PC-9 (cell line): ENCODE data around the gene RBM39. TPM values are rescaled to one million over a fixed set of nuclear protein-coding genes. Genes with fewer than 3 reads are reported as not detected.
"Not testable (repeated sequence)": the region's sequence is repeated elsewhere in the genome, so short reads cannot be mapped to it uniquely, and the experiment has no call there.

Experiments
- BruUV-seq: library from RNA; stranded (reverse); fragments of 400-500 nt; replicated peaks from 2 replicates; lab custom pipeline; 2021; lab: Mats Ljungman, UMichigan
- CTCF ChIA-PET: fragments of 300-600 bp; sonication (Branson Sonifier 250); formaldehyde crosslinking; loops from one replicate; lab custom pipeline; 2022; ENCODE audit warnings: antibody characterized with exemption; lab: Charles Lee
- POLR2A ChIA-PET: fragments of 300-600 bp; sonication (Branson Sonifier 250); formaldehyde crosslinking; loops from one replicate; lab custom pipeline; 2022; ENCODE audit warnings: antibody characterized with exemption; ENCODE audit not compliant: unreplicated experiment; lab: Charles Lee
- DNase-seq, 2 experiments: peaks; one replicate each; pipeline versions ENCODE4 v3.0.0 to v3.0.0-alpha.2; 2015 to 2022; ENCODE audit warnings: mixed read lengths in 1 of 2
- H2AFZ ChIP-seq: fragments of 200-600 bp; sonication (generic); 2 replicates; pipeline ENCODE4 v1.8.1; 2017; ENCODE audit warnings: antibody characterized with exemption
- H3F3A ChIP-seq: fragments of 200-600 bp; sonication (generic); 2 replicates; pipeline ENCODE4 v1.8.1; 2017; ENCODE audit warnings: antibody characterized with exemption, mild to moderate bottlenecking, low read depth; ENCODE audit not compliant: insufficient read depth
- H3K27ac ChIP-seq: fragments of 200-600 bp; sonication (generic); 2 replicates; pipeline ENCODE4 v1.6.1; 2016; ENCODE audit warnings: mixed run types
- H3K27me3 ChIP-seq: fragments of 200-600 bp; sonication (generic); 2 replicates; pipeline ENCODE4 v1.6.1; 2016; ENCODE audit warnings: low read depth, mixed run types; ENCODE audit not compliant: insufficient read depth
- H3K36me3 ChIP-seq: fragments of 200-600 bp; sonication (generic); 2 replicates; pipeline ENCODE4 v1.6.1; 2016; ENCODE audit warnings: low read depth, mixed run types
- H3K4me1 ChIP-seq: fragments of 200-600 bp; sonication (generic); replicated peaks from 2 replicates; pipeline ENCODE4 v1.6.1; 2016; ENCODE audit warnings: mixed run types; ENCODE audit not compliant: insufficient read depth
- H3K4me2 ChIP-seq: fragments of 200-600 bp; sonication (generic); 2 replicates; pipeline ENCODE4 v1.6.1; 2017; ENCODE audit warnings: mixed run types
- H3K4me3 ChIP-seq: fragments of 200-600 bp; sonication (generic); 2 replicates; pipeline ENCODE4 v1.6.1; 2016; ENCODE audit warnings: mixed run types
- H3K79me2 ChIP-seq: fragments of 200-600 bp; sonication (generic); 2 replicates; pipeline ENCODE4 v1.6.1; 2017; ENCODE audit warnings: low read depth, mixed run types
- H3K9me2 ChIP-seq: fragments of 200-600 bp; sonication (generic); 2 replicates; pipeline ENCODE4 v1.8.1; 2017; ENCODE audit warnings: mild to moderate bottlenecking; ENCODE audit not compliant: insufficient read depth
- H3K9me3 ChIP-seq: fragments of 200-600 bp; sonication (generic); 2 replicates; pipeline ENCODE4 v1.8.1; 2016; ENCODE audit warnings: low read depth; ENCODE audit not compliant: insufficient read depth
- H4K20me1 ChIP-seq: fragments of 200-600 bp; sonication (generic); 2 replicates; pipeline ENCODE4 v1.8.1; 2017; ENCODE audit not compliant: insufficient read depth
- EZH2 ChIP-seq: fragments of 200-600 bp; sonication (generic); IDR thresholded peaks from 2 replicates; pipeline ENCODE4 v1.8.0; 2017; ENCODE audit warnings: antibody characterized with exemption, low read depth
- intact Hi-C: fragments of 100-400 bp; cut with micrococcal nuclease; formaldehyde crosslinking; loops from one replicate; pipeline ENCODE4 v1.10.0; 2022; ENCODE audit not compliant: unreplicated experiment
- total RNA-seq: library from RNA; stranded (reverse); gene quantifications from 2 replicates; pipeline ENCODE4 v1.2.3, GENCODE V29; 2021
- TF ChIP-seq, protein P1 (sequence below): fragments of 200-600 bp; sonication (generic); conservative IDR thresholded peaks from 2 replicates; pipeline ENCODE4 v1.6.1; 2017; ENCODE audit warnings: mixed run types, antibody characterized with exemption, mild to moderate bottlenecking, moderate library complexity

RBM39 gene
- total RNA-seq, 1 experiment from 2014 or later: 379 TPM

DNA sequence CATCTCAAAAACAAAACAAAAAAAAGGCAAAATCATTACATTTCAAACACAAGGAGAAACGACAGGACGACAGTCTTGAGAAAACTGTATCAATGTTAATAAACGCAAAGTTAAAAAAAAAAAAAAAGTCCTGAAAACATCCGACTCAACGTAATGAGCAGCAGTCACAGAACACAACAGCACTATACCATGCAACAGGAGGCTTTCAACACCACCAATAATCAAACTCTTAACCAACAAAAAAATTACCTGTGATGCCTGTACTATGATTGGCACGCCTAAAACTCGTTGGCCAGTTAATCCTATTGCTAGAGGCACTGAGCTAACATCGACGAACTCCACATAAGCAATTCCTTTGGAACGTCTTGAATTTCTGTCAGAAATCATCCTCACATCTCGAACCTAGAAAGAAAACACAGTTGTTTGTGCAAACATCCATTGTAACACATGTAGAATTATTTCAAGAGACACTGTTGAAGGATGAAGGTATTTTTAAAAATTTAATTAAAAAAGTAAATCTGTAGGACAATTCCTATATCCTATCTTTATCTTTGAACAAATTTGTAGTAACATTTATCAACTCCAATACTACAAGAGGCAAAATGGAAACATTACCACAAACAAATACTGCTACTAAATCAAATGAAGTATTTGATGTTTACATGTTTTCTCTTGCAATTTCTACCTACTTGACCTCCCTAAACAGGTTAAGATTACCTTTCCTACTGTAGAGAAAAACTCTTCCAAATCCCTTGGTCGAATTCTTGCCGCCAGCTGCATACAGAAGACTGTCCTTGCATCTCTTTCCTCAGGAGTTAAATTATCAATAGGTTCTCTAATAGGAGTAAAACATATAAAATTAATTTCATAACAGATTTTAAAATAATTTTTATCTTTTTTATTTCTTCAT, 17.5 kb downstream of the RBM39 start:
- no peak for DNase-seq
- Histone ChIP-seq H3K4me2 (no peak overlapping the region), H3K36me3 (peaks cover 75% of the 10 kb centered on the region), H3F3A (peaks cover 88% of the 10 kb centered on the region), H4K20me1 (peaks cover 97% of the 10 kb centered on the region), H3K27me3 (no peaks in the 10 kb centered on the region), H3K79me2 (peaks cover 95% of the 10 kb centered on the region), H3K9me3 (no peaks in the 10 kb centered on the region), H2AFZ (no peak overlapping the region), H3K4me3 (no peak overlapping the region), H3K27ac (no peak overlapping the region), H3K4me1 (no peaks in the 10 kb centered on the region), H3K9me2 (no peaks in the 10 kb centered on the region)
- CTCF ChIA-PET: no interaction called here
- TF ChIP-seq, protein P1, sequence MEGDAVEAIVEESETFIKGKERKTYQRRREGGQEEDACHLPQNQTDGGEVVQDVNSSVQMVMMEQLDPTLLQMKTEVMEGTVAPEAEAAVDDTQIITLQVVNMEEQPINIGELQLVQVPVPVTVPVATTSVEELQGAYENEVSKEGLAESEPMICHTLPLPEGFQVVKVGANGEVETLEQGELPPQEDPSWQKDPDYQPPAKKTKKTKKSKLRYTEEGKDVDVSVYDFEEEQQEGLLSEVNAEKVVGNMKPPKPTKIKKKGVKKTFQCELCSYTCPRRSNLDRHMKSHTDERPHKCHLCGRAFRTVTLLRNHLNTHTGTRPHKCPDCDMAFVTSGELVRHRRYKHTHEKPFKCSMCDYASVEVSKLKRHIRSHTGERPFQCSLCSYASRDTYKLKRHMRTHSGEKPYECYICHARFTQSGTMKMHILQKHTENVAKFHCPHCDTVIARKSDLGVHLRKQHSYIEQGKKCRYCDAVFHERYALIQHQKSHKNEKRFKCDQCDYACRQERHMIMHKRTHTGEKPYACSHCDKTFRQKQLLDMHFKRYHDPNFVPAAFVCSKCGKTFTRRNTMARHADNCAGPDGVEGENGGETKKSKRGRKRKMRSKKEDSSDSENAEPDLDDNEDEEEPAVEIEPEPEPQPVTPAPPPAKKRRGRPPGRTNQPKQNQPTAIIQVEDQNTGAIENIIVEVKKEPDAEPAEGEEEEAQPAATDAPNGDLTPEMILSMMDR: no peak
- no peak for TF ChIP-seq EZH2
- POLR2A ChIA-PET: interaction anchor here (0.7 kb wide), 1 partner anchor 211 kb away, joined by 14 read pairs; no protein-coding TSS in a partner anchor
- intact Hi-C loops: no loop called here
- no TSS peak for BruUV-seq

DNA sequence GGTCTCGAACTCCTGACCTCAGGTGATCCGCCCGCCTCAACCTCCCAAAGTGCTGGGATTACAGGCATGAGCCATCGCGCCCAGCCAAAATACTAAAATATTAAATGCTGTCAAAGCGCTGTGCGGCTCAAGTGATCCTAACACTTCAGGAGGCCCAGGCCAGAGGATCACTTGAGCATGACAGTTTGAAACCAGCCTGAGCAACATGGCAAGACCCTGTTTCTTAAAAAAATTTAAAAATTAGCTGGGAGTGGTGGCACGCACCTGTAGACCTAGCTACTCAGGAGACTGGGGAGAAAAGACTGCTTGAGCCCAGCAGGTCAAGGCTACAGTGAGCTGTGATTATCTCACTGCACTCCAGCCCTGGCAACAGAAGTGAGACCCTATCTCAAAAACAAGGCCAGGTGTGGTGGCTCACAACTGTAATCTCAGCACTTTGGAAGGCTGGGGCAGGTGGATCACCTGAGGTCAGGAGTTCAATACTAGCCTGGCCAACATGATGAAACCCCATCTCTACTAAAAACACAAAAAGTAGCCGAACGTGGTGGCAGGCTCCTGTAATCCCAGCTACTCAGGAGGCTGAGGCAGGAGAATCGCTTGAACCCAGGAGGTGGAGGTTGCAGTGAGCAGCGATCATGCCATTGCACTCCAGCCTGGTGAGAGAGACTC, 18.3 kb downstream of the RBM39 start:
- CTCF ChIA-PET: not testable (repeated sequence)
- H3K36me3 ChIP-seq: peaks cover 78% of the 10 kb centered on the region

DNA sequence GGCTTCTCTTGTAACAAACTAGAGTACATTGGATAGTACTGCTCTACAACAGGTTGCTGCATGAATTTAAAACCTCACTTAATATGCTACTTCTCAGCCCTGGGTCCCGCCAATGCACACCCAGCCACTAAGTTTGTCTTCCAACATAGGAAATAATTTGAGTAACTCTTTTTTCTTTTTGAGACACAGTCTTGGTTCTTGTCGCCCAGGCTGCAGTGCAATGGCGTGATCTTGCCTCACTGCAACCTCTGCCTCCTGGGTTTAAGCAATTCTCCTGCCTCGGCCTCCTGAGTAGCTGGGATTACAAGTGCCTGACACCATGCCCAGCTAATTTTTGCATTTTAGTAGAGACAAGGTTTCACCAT, 18.8 kb downstream of the RBM39 start:
- Histone ChIP-seq H3K79me2 (peaks cover 94% of the 10 kb centered on the region), H3F3A (peaks cover 94% of the 10 kb centered on the region), H3K36me3 (peaks cover 80% of the 10 kb centered on the region), H4K20me1 (peaks cover 98% of the 10 kb centered on the region)
- BruUV-seq, H3K9me3 ChIP-seq, H3K27me3 ChIP-seq, H2AFZ ChIP-seq, H3K27ac ChIP-seq, CTCF ChIA-PET, DNase-seq, H3K9me2 ChIP-seq, intact Hi-C loops, POLR2A ChIA-PET, H3K4me2 ChIP-seq, H3K4me1 ChIP-seq, H3K4me3 ChIP-seq: not testable (repeated sequence)

More for the DNA sequence above, 18.3 kb downstream of the RBM39 start:
- H4K20me1 ChIP-seq: peaks cover 98% of the 10 kb centered on the region
- BruUV-seq, H3K4me1 ChIP-seq, H3K27me3 ChIP-seq, intact Hi-C loops, H3K4me2 ChIP-seq, H2AFZ ChIP-seq, H3K27ac ChIP-seq, H3K9me3 ChIP-seq, H3K9me2 ChIP-seq, POLR2A ChIA-PET, DNase-seq, H3K4me3 ChIP-seq: not testable (repeated sequence)
- peaks cover 88% of the 10 kb centered on the region for H3F3A ChIP-seq
- peaks cover 96% of the 10 kb centered on the region for H3K79me2 ChIP-seq

DNA sequence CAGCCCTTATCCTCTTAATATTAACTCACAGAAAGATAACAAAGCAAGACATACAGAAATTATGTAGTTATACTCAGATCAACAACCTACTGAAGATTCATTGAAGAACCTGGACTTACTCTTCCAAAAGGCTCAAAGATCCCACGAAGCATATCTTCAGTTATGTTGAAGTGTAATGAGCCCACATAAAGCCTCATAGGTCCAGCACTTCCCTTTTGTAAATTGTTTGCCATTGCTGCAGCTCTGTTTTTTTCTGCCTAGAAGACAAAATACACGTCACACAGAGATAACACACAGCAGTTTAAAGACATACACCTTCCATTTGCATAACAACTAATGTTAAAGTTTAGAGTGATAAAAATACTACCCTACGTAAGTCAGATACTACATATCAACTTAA, 20.4 kb downstream of the RBM39 start:
- H3K4me3 ChIP-seq: no peak overlapping the region
- intact Hi-C loops: no loop called here
- no peak overlapping the region for H3K27ac ChIP-seq
- peaks cover 84% of the 10 kb centered on the region for H3K36me3 ChIP-seq
- H3K4me1 ChIP-seq: no peaks in the 10 kb centered on the region
- TF ChIP-seq EZH2: no peak
- TF ChIP-seq, protein P1: no peak
- peaks cover 91% of the 10 kb centered on the region for H3K79me2 ChIP-seq
- CTCF ChIA-PET: no interaction called here
- no peaks in the 10 kb centered on the region for H3K9me3 ChIP-seq
- peaks cover 99% of the 10 kb centered on the region for H4K20me1 ChIP-seq
- DNase-seq: no peak
- peaks cover 94% of the 10 kb centered on the region for H3F3A ChIP-seq
- no peaks in the 10 kb centered on the region for H3K27me3 ChIP-seq
- POLR2A ChIA-PET: no interaction called here
- H3K9me2 ChIP-seq: no peaks in the 10 kb centered on the region
- H3K4me2 ChIP-seq: no peak overlapping the region
- no TSS peak for BruUV-seq
- no peak overlapping the region for H2AFZ ChIP-seq
